ENCODE measurements around the gene MOSPD3.

- TF ChIP-seq CTCF (IDR thresholded peaks at IDR 0.05) (peak in 1 of 6 experiments; percentile 26), POLR2A (IDR thresholded peaks at IDR 0.05) (peak in 3 of 4 donors; percentile 92 to 99 (median 98))
These were observed 26.7 kb upstream of the MOSPD3 start, which contains the start of gene LRCH4 for GRCh38 chr7:100585511-100586265.

Measured in esophagus squamous epithelium (tissue), 4 donors.